OCI-LY7 (cell line): Measurements from ENCODE around the gene TMEM183A. TPM values are rescaled to one million over a fixed set of nuclear protein-coding genes. Genes with fewer than 3 reads are reported as not detected.
A peak's percentile ranks its signal among the peaks of the same experiment; 100 is the strongest.

Experiments used
- BruUV-seq: library from RNA; stranded (reverse); fragments of 400-500 nt; replicated peaks from 2 replicates; lab custom pipeline; 2021; lab: Mats Ljungman, UMichigan
- CTCF ChIA-PET: fragments of 300-600 bp; sonication (Branson Sonifier 250); formaldehyde crosslinking; loops from one replicate; lab custom pipeline; 2022; ENCODE audit warnings: antibody characterized with exemption; ENCODE audit not compliant: unreplicated experiment; lab: Charles Lee
- POLR2A ChIA-PET: fragments of 300-600 bp; sonication (Branson Sonifier 250); formaldehyde crosslinking; loops from one replicate; lab custom pipeline; 2022; ENCODE audit warnings: antibody characterized with exemption; lab: Charles Lee
- DNase-seq: peaks from one replicate; pipeline ENCODE4 v3.0.0-alpha.2; 2015; ENCODE audit warnings: low spot score
- H2AFZ ChIP-seq: fragments of 200-600 bp; sonication (generic), shearing (Covaris generic); 2 replicates; pipeline ENCODE4 v1.6.1; 2014; ENCODE audit warnings: mild to moderate bottlenecking, antibody characterized with exemption, low read length, moderate library complexity
- H3K27ac ChIP-seq: fragments of 200-600 bp; sonication (generic); 2 replicates; pipeline ENCODE4 v1.5.1; 2014; ENCODE audit warnings: mixed run types, low read depth, mild to moderate bottlenecking, moderate library complexity, low read length, inconsistent platforms; ENCODE audit not compliant: poor library complexity, severe bottlenecking
- H3K36me3 ChIP-seq: fragments of 200-600 bp; sonication (generic); 2 replicates; pipeline ENCODE4 v1.6.1; 2014; ENCODE audit warnings: mild to moderate bottlenecking, antibody characterized with exemption, low read length, moderate library complexity, mixed read lengths; ENCODE audit not compliant: insufficient read depth
- H3K4me1 ChIP-seq: fragments of 200-600 bp; sonication (generic); 2 replicates; pipeline ENCODE4 v1.5.1; 2014; ENCODE audit warnings: mild to moderate bottlenecking, low read length; ENCODE audit not compliant: insufficient read depth, poor library complexity, severe bottlenecking
- H3K4me2 ChIP-seq: fragments of 200-600 bp; sonication (generic); 2 replicates; pipeline ENCODE4 v1.6.1; 2014; ENCODE audit warnings: mild to moderate bottlenecking, low read length
- H3K4me3 ChIP-seq: fragments of 200-600 bp; sonication (generic); 2 replicates; pipeline ENCODE4 v1.5.1; 2014; ENCODE audit warnings: mild to moderate bottlenecking, low read depth, low read length; ENCODE audit not compliant: poor library complexity, severe bottlenecking
- H3K79me2 ChIP-seq: fragments of 200-600 bp; sonication (generic); 2 replicates; pipeline ENCODE4 v1.6.1; 2016; ENCODE audit warnings: low read depth, mild to moderate bottlenecking, low read length, moderate library complexity, mixed read lengths; ENCODE audit not compliant: insufficient read depth
- H3K9me2 ChIP-seq: fragments of 200-600 bp; sonication (generic); 2 replicates; pipeline ENCODE4 v1.6.1; 2016; ENCODE audit warnings: mild to moderate bottlenecking, low read length, mixed read lengths; ENCODE audit not compliant: insufficient read depth
- H3K9me3 ChIP-seq: fragments of 200-600 bp; sonication (generic); 2 replicates; pipeline ENCODE4 v1.6.1; 2014; ENCODE audit warnings: mild to moderate bottlenecking, mixed run types, low read length, mixed read lengths
- H4K20me1 ChIP-seq: fragments of 200-600 bp; sonication (generic); 2 replicates; pipeline ENCODE4 v1.6.1; 2014; ENCODE audit warnings: mild to moderate bottlenecking, antibody characterized with exemption, low read length, moderate library complexity, mixed read lengths; ENCODE audit not compliant: insufficient read depth
- CTCF ChIP-seq: fragments of 200-600 bp; sonication (generic); conservative IDR thresholded peaks from 2 replicates; pipeline ENCODE4 v1.5.1; 2014; ENCODE audit warnings: mild to moderate bottlenecking, antibody characterized with exemption, low read length, moderate library complexity, mixed read lengths
- EZH2phosphoT487 ChIP-seq: fragments of 200-600 bp; sonication (generic); IDR thresholded peaks from 2 replicates; pipeline ENCODE4 v1.6.1; 2018; ENCODE audit warnings: low read depth, borderline replicate concordance, mild to moderate bottlenecking, mixed run types, antibody characterized with exemption, low read length, moderate library complexity, mixed read lengths
- intact Hi-C: fragments of 100-400 bp; cut with micrococcal nuclease; formaldehyde crosslinking; loops from one replicate; pipeline ENCODE4 v1.10.0; 2022; ENCODE audit not compliant: unreplicated experiment
- total RNA-seq, 2 experiments: library from RNA; depleted of rRNA in 1 of 2; stranded (reverse); fragments of >200 nt in 1 of 2; shearing (Covaris generic) in 1 of 2; gene quantifications; 2 replicates each; pipeline ENCODE4 v1.2.3, GENCODE V29; 2014 to 2022

Gene TMEM183A
- total RNA-seq, 2 experiments from 2014 or later = 83.9 to 92.4 TPM

GRCh38 chr1:202958544-202959275 is 48.5 kb upstream of the TMEM183A start:
- ChIA-PET CTCF (no interaction called here), POLR2A (interaction anchor here (1.1 kb wide), 1 partner anchor 31 kb away, joined by 4 read pairs; the partner anchor contains the start of gene KLHL12)
- Histone ChIP-seq H3K27ac (no peak overlapping the region), H3K9me2 (no peaks in the 10 kb centered on the region), H3K36me3 (peaks cover 12% of the 10 kb centered on the region), H3K79me2 (peaks cover 32% of the 10 kb centered on the region), H2AFZ (peak overlapping the region; percentile 74; the same call in 1 of the 2 replicates), H3K4me1 (peaks cover 14% of the 10 kb centered on the region), H3K9me3 (no peaks in the 10 kb centered on the region), H3K4me3 (peak overlapping the region; percentile 95), H4K20me1 (peaks cover 12% of the 10 kb centered on the region), H3K4me2 (peak overlapping the region; percentile 82)
- BruUV-seq = no TSS peak
- no peak for DNase-seq
- intact Hi-C loops = loop anchor here (2.0 to 5.0 kb wide), 2 partner anchors 32 to 71 kb away; partner anchors contain the start of genes KLHL12 and RABIF
- no peak for TF ChIP-seq CTCF
- TF ChIP-seq EZH2phosphoT487 = no peak

- no peak overlapping the region for H3K27ac ChIP-seq
- no peak for TF ChIP-seq EZH2phosphoT487
- no peak for TF ChIP-seq CTCF
- H2AFZ ChIP-seq = no peak overlapping the region
- no peak for DNase-seq
- intact Hi-C loops = loop anchor here (2.0 to 5.0 kb wide), 2 partner anchors 32 to 72 kb away; partner anchors contain the start of genes KLHL12 and RABIF
- BruUV-seq = no TSS peak
- H3K4me1 ChIP-seq = peaks cover 14% of the 10 kb centered on the region
- H4K20me1 ChIP-seq = peaks cover 12% of the 10 kb centered on the region
- no peaks in the 10 kb centered on the region for H3K9me3 ChIP-seq
- ChIA-PET POLR2A (interaction anchor here (1.1 kb wide), 1 partner anchor 32 kb away, joined by 4 read pairs; the partner anchor contains the start of gene KLHL12), CTCF (no interaction called here)
- peaks cover 11% of the 10 kb centered on the region for H3K36me3 ChIP-seq
- H3K9me2 ChIP-seq = no peaks in the 10 kb centered on the region
- H3K4me2 ChIP-seq = 0 out of 2 replicates have a peak overlapping the region, but pooled peaks have one; percentile 82
- no peak overlapping the region for H3K4me3 ChIP-seq
- peaks cover 27% of the 10 kb centered on the region for H3K79me2 ChIP-seq
Measured at GRCh38 chr1:202959276-202959620, 47.9 kb upstream of the TMEM183A start.
